T-helper 1 cell treated with Interleukin-12 subunit alpha and Interleukin-12 subunit beta and Interleukin-4 antibody, amounts not matched to agents 30 ng/mL and 1 ng/mL, for 36 hours (primary cell): ENCODE results near the gene PRXL2B. TPM values are rescaled to one million over a fixed set of nuclear protein-coding genes. Genes with fewer than 3 reads are reported as not detected.
"Not testable (repeated sequence)": the region's sequence is repeated elsewhere in the genome, so short reads cannot be mapped to it uniquely, and the experiment has no call there.

ENCODE experiments used
- intact Hi-C: fragments of 100-400 bp; cut with micrococcal nuclease; formaldehyde crosslinking; loops from one replicate; pipeline ENCODE4 v1.15.1; 2024
- total RNA-seq: library from RNA; stranded (reverse); gene quantifications from 2 replicates; pipeline ENCODE4 v1.2.3, GENCODE V29; 2022

Gene PRXL2B
- total RNA-seq, 1 donor from 2014 or later: 35.2 TPM

DNA sequence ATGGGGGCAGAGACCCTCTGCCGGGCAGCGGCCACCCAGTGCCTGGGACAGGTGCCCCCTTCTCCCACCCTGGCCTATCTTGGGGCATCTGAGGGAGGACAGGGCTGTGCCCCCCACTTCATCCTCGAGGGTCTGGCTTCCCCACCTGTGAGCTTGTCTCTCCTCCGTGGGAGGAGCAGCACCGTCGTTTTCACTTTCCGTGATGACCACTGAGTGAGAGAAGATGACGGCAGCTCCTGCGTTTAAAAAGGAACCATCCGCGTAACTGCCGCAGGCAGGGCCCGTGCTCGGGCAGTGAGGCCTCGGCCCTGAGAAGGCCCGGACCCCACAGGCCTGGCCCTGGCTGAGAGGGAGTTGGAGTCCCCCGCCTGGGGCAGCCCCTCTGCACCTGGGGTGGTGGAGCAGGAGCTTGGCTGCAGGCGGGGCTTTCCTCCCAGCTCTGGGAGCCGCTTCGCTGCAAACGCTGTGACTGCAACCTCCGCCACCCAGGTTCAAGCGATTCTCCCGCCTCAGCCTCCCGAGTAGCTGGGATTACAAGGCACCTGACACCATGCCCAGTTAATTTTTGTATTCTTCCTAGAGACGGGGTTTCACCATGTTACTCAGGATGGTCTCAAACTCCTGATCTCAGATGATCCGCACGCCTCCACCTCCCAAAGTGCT is 37.1 kb upstream of the PRXL2B start:
- intact Hi-C loops: loop anchor here (2.0 to 5.0 kb wide), 4 partner anchors 247 to 1353 kb away; partner anchors contain the start of genes C1orf174, CEP104, DFFB and TMEM52

DNA sequence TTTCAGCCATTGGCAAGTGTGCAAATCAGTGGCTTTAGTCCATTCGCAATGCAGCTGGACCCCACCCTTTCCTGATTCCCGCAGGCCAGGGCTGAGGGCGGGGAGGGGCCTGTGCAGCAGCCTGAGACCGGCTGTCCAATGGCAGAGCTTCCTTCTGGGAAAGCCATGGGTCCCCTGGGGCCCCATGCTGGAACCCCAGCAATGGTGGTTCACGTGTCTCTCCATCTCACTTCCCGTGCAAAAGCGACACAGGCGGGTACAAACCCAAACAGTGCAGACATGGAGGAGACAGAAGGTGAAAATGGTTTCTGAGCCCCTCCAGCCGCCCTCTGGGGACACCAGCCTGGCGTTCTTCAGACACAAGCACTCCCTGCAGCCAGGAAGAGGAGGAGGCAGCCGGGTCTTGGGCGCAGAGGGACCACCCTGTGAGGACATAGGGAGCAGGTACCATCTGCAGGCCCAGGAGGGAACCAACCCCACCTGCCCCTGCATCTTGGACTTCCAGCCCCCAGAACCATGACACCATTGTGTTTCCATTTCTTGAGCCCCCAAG is 36.2 kb upstream of the PRXL2B start:
- intact Hi-C loops: not testable (repeated sequence)

DNA sequence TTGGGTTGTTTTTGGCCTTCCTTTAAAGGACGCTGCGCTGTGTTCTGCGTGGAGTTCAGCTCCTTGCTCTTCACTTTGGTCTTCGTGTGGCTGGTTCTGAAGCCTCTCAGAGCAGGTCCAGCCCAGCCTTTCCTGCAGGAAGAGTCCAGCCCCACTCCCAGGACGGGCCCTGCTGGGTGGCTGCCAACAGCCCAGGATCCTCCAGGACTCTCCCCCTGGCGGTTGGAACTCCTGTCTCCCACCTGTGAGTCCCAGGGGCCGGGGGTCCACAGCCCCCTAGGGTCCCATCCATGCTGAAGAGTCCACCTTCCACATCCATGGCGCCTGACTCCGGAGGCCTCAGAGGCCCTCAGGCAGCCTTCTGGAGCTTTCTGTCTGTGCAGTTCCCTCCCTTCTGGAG is 35.0 kb upstream of the PRXL2B start:
- intact Hi-C loops: not testable (repeated sequence)

DNA sequence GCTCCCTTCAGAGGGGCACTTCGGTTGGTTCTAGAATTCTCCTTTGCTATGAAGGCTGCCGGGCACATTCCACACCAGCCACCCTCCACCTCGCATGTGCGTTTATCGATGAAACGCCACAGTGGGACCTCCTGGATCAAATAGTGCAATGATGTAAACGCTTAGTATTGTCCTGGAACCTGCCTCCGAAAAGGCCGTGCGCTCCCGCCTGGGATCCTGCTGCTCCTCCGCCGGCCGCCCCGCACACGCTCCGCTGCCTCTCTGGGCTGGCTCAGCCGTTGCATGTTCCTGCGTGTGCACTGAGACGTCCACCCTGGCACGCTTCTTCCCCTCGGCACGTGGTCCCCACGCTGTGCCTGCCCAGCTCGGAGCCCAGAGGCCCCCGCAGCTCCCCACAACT is 34.4 kb upstream of the PRXL2B start:
- intact Hi-C loops: no loop called here

DNA sequence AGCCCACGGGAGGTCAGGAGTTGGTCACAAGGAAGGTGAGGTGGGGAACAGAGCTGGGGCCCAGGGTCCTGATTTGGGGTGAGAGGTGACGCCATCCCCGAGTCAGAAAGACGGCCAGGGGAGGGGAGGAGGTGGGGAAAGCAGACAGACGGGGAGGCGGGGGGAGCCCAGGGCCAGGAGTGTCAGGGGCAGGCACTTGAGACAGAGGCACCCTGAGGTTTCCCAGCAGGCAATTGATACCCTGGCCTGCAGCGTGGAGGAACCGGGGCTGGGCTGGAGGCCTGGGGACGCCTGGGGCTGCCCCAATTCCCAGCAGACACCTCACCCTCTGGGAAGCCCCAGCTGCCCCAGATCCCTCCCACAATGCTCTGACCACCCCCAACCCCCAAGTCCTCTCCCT is 33.5 kb upstream of the PRXL2B start:
- intact Hi-C loops: not testable (repeated sequence)

DNA sequence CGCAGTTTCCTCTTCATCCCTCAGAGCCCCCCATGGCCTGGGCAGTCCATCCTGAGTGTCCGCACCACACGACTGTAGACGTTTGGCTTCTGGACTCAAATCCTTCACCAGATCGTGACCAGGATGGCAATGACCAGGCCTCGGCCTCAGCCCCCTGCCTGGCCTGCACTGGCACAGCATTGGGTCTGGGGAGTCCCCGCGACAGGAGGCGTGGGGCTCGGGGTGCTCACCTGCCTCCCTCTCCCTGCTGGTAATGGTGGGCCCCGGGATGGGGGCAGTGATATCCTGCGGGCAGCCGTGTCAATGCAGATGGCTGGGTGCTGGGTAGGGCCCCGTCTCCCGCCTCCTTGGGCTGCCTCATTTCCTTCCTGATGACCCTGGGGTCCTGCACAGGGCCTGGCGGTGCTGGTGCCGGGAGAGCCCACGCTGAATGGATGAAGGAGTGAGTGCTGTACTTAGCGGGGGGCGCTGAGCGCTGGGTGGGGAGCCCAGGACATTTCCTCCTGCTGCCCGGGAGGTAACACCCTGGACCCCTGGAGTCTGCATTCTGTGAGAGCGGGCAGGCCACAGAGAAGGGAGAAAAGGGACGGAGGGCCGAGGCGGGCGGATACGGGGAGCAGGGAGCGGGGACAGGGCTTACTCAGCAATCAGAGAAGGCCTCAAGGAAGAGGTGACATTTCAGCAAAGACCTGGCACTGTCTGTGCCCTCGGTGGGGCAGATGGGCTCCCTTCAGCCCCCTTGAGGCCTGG is 32.5 kb upstream of the PRXL2B start:
- intact Hi-C loops: no loop called here

- intact Hi-C loops: no loop called here
Observed at GRCh38 chr1:2554621-2555387, 31.8 kb upstream of the PRXL2B start.

DNA sequence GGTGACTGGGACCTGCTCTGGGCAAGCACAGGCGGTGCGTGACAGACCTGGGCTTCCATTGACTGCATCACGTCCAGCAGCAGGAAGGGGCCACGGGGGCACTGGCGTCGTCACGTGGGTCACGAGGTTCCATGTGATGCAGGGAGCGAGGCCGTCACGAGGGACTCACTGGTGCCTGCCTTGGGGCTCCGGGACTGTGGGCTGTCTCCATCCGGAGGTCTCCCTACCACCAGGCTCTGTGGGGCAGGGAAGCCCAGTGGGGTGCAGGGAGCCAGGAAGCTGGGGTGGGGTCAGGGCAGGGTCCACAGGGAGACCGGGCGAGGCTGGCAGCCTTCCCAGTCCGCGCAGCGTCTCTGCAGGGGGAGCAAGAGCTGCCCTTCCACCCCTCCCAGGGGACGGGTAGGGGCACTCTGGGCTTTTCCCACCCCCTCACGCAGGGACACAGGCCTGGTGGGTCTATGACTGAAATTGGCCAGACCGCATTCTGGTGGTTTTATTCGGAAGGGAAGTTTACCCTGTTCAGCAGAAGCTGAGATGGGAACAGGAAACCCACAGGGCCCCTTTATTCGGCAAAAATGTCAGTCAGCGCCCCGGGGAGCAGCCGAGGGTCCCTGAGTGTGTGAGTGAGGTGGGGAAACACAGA is 30.8 kb upstream of the PRXL2B start:
- intact Hi-C loops: loop anchor here (1.0 kb wide), 5 partner anchors 7 to 88 kb away; partner anchors contain the start of gene PANK4

DNA sequence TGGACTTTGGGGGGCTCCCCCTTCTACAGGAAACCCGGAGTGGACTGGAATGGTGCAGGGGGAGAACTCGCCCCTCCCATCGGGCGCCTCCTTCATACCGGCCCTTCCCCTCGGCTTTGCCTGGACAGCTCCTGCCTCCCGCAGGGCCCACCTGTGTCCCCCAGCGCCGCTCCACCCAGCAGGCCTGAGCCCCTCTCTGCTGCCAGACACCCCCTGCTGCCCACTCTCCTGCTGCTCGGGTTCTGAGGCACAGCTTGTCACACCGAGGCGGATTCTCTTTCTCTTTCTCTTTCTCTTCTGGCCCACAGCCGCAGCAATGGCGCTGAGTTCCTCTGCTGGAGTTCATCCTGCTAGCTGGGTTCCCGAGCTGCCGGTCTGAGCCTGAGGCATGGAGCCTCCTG is 30.3 kb upstream of the PRXL2B start, which contains the start of gene TNFRSF14:
Gene TNFRSF14 (plus strand): TSS at position 95 of the 401 bp plus-strand sequence. CDS start 294 bp downstream, at position 389.
- intact Hi-C loops: loop anchor here (1.0 kb wide), 5 partner anchors 8 to 87 kb away; partner anchors contain the start of gene PANK4

DNA sequence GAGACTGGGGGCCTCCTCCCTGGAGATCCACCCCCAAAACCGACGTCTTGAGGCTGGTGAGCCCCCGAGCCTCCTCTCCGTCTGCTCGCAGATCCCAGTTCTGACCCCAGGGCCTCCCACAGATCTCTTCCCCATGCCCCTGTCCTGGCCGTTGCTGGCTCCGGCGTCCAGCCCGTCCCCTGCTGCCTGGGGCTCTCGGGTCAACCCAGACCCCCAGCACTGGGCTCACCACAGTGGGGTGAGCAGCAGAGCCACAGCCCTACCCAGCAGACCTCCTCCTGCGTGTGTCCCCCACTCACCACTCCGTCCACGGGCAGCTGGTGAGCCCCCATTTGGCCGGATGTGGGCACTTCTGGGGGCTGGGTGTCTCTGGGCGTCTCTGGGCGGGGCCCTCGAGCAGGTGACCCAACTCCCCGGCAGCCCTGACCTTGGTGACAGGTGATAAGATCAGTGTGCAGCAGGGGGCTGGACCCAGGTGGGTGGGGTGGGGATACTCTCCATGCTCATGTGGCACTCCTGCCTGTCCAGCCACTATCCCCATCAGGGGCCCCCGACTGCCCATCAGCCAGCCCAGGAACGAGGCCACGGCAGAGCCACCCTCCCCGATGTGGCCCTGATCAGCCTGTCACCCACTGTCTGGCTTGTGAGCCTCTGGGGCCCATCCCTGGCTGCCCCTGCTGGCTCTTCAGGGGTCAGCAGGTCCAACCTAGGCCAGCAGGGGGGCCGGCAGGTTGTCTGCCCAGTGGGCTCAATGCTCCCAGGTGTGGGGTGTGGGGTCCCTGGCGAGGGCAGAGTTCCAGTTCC is 29.7 kb upstream of the PRXL2B start:
- intact Hi-C loops: loop anchor here (1.0 kb wide), 5 partner anchors 9 to 86 kb away; partner anchors contain the start of gene PANK4

DNA sequence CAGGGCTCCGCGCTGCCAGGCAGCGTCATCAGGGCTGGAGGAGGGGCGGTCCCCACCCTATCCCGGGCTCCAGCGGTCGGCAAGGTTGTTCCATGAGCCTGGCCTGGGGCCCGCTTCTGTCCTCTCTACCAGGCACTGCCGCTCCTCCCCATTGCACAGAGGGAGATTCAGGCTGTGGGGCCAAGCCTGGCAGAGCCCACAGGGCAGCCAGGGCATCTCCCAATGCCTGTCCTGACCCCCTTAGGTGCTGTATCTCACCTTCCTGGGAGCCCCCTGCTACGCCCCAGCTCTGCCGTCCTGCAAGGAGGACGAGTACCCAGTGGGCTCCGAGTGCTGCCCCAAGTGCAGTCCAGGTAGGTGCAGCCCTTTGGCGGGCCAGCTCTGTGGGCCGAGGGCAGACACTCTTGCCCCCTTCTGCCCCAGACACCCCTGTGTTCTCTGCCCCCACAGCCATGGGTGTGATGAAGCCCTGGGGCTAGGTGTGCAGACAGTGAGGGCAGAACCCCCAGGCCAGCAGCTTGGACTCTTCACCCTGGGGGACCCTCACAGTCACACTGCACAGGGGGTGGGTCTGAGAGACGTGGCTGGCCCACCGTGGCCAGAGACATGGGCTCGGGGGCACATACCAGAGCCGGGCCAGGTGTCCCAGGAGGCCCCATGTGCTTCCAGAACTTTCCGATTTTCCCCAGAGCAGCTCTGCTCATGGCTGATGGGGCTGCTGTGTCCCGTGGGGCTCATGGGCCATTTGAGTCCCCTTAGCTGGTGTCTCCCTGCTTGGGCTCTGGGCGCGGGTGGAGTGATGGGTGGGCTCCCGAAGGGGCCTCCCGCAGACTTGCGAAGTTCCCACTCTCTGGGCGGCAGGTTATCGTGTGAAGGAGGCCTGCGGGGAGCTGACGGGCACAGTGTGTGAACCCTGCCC is 28.8 kb upstream of the PRXL2B start:
- intact Hi-C loops: no loop called here

GRCh38 chr1:2558420-2558819 is 28.2 kb upstream of the PRXL2B start:
- intact Hi-C loops: no loop called here

DNA sequence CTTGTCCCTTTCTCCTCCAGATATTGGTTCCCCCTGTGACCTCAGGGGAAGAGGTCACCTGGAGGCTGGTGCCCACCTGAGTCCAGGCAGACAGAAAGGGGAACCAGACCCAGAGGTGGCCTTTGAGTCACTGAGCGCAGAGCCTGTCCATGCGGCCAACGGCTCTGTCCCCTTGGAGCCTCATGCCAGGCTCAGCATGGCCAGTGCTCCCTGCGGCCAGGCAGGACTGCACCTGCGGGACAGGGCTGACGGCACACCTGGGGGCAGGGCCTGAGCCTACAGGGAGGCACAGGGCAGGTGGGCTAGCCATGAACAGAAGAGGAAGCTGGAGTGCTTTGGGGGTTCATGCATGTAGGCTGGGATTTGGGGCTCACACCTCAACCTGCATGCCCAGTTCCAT is 27.7 kb upstream of the PRXL2B start:
- intact Hi-C loops: no loop called here

GRCh38 chr1:2559509-2560298 is 26.9 kb upstream of the PRXL2B start:
- intact Hi-C loops: no loop called here

DNA sequence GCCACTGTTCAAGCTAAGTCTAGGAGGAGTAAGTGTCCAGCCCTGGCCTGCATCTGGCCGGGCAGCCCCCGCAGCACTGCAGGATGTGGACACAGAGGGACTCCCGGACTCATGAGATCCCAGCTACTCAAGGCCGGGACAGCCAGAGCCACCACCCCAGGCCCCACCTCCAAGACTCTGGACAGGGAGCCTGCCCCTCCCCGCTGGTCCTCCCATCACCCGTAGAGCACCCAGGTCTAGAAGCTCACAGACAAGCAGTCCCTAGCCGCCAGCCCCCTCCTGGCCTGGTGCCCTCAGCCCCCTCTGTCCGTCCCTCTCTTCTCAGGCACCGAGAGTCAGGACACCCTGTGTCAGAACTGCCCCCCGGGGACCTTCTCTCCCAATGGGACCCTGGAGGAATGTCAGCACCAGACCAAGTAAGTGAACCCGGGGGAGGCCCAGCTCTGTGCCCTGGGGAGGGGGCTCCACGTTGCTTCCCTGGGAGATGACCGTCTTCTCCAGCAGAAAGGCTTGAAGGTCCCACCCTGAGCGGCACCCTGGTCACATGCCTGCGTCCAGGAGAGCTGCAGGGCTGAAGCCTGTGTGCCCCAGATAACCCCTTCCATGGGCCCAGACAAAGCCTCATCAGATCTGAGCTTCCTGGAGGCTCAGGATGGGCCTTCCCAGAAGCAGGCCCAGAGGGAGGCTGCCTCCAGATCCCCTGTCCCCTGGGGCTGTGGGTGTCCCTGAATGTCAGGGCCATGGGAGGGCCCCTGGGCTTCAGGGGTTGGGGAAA is 26.1 kb upstream of the PRXL2B start:
- intact Hi-C loops: no loop called here

- intact Hi-C loops: no loop called here
Observed at GRCh38 chr1:2561446-2561845, 25.1 kb upstream of the PRXL2B start.
